ENCODE measurements around the gene NPR2. TPM values are rescaled to one million over a fixed set of nuclear protein-coding genes. Genes with fewer than 3 reads are reported as not detected.

Gene NPR2
- total and polyA plus RNA-seq, 9 donors, result 5.5 to 54.4 (median 18.0) TPM

- DNase-seq, result no peak
- Histone ChIP-seq H3K9me3 (no peaks in the 10 kb centered on the region), H3K27me3 (no peaks in the 10 kb centered on the region), H3K4me3 (no peak overlapping the region), H3K4me1 (ENCODE audit: insufficient read depth) (peaks cover 9% of the 10 kb centered on the region), H3K27ac (no peak overlapping the region), H3K36me3 (no peaks in the 10 kb centered on the region)
- 92 to 96% (median 94%) methylated on average over 4 of the region's 4 CpGs for WGBS, 3 donors
- TF ChIP-seq, protein P1, sequence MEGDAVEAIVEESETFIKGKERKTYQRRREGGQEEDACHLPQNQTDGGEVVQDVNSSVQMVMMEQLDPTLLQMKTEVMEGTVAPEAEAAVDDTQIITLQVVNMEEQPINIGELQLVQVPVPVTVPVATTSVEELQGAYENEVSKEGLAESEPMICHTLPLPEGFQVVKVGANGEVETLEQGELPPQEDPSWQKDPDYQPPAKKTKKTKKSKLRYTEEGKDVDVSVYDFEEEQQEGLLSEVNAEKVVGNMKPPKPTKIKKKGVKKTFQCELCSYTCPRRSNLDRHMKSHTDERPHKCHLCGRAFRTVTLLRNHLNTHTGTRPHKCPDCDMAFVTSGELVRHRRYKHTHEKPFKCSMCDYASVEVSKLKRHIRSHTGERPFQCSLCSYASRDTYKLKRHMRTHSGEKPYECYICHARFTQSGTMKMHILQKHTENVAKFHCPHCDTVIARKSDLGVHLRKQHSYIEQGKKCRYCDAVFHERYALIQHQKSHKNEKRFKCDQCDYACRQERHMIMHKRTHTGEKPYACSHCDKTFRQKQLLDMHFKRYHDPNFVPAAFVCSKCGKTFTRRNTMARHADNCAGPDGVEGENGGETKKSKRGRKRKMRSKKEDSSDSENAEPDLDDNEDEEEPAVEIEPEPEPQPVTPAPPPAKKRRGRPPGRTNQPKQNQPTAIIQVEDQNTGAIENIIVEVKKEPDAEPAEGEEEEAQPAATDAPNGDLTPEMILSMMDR (IDR thresholded peaks at IDR 0.05), result no peak
- TF ChIP-seq EP300 (IDR thresholded peaks at IDR 0.05) (no peak), POLR2A (IDR thresholded peaks at IDR 0.05) (no peak)
- intact Hi-C loops (cut with DNase I), result loop anchor here in 1 of 4 donors (10.0 kb wide), 1 partner anchor 1710 kb away; the partner anchor contains the start of gene ZBTB5
These were observed 36.3 kb upstream of the NPR2 start for GRCh38 chr9:35755071-35755470.

GRCh38 chr9:35756275-35757225 is 34.8 kb upstream of the NPR2 start:
- 10 to 12% (median 12%) methylated on average over 46 to 48 of the region's 48 CpGs for WGBS, 3 donors
- Histone ChIP-seq H3K27me3 (no peaks in the 10 kb centered on the region), H3K9me3 (no peaks in the 10 kb centered on the region), H3K27ac (peak overlapping the region; percentile 66 to 91), H3K36me3 (no peaks in the 10 kb centered on the region), H3K4me1 (ENCODE audit: insufficient read depth) (peaks cover 7% of the 10 kb centered on the region), H3K4me3 (peak overlapping the region; percentile 65)
- intact Hi-C loops (cut with DNase I), result loop anchor here in 1 of 4 donors (10.0 kb wide), 1 partner anchor 1708 kb away; the partner anchor contains the start of gene ZBTB5
- no peak for TF ChIP-seq POLR2A (IDR thresholded peaks at IDR 0.05)
- TF ChIP-seq, protein P1 (IDR thresholded peaks at IDR 0.05), result peak; percentile 8 to 32 (median 31)
- peak; percentile 73 to 81 (median 75) for DNase-seq

DNA sequence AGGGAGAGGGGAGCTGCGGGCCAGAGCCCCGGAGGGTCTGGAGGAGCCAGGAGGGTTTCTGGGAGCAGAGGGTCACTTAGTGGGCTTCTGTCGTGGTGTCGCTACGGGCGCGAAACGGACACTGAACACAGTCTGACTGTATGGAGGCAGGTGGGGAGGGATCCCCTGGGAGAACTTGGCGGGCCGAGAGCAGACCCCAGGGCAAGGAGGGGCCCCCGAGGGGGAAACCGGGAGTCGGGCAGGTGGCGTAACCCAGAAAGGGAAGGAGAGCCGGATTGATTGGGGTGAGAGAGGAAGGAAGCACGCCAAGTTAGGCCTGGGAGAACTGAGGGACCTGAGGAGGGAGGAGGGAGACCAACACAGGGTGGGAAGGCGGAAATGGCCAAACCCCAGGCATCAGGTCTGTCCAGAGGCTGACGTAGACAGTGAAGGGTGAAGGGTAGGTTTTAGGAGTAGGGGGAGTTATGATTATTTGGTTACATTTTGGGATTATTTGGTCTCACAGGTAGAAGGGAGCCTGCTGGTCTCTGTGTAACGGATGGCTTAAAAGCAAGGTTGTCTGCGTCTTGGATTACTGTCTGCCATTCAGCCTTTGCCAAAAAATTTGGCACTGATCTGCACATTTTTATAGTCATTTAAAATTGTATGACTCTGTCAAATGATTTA is 34.0 kb upstream of the NPR2 start:
- intact Hi-C loops (cut with DNase I), result loop anchor here in 1 of 4 donors (10.0 kb wide), 1 partner anchor 1707 kb away; the partner anchor contains the start of gene ZBTB5
- Histone ChIP-seq H3K4me3 (peak overlapping the region; percentile 65), H3K4me1 (ENCODE audit: insufficient read depth) (peaks cover 7% of the 10 kb centered on the region), H3K36me3 (no peaks in the 10 kb centered on the region), H3K9me3 (no peaks in the 10 kb centered on the region), H3K27me3 (no peaks in the 10 kb centered on the region), H3K27ac (peak overlapping the region; percentile 66 to 91)
- TF ChIP-seq EP300 (IDR thresholded peaks at IDR 0.05) (no peak), POLR2A (IDR thresholded peaks at IDR 0.05) (no peak)
- TF ChIP-seq, protein P1 (IDR thresholded peaks at IDR 0.05), result no peak
- WGBS, 3 donors, result 3 to 5% (median 4%) methylated on average over 20 of the region's 20 CpGs
- peak in 4 of 5 donors; percentile 52 to 68 (median 63) for DNase-seq

- Histone ChIP-seq H3K27me3 (no peaks in the 10 kb centered on the region), H3K4me1 (ENCODE audit: insufficient read depth) (peaks cover 7% of the 10 kb centered on the region), H3K4me3 (no peak overlapping the region), H3K27ac (peak overlapping the region in 1 of 2 donors; percentile 66), H3K36me3 (no peaks in the 10 kb centered on the region), H3K9me3 (no peaks in the 10 kb centered on the region)
- DNase-seq, result no peak
- intact Hi-C loops (cut with DNase I), result loop anchor here in 1 of 4 donors (10.0 kb wide), 1 partner anchor 1707 kb away; the partner anchor contains the start of gene ZBTB5
- TF ChIP-seq POLR2A (IDR thresholded peaks at IDR 0.05), result no peak
These were observed 33.5 kb upstream of the NPR2 start for GRCh38 chr9:35757892-35758275.
